ENCODE data around the gene SYTL5. TPM values are rescaled to one million over a fixed set of nuclear protein-coding genes. Genes with fewer than 3 reads are reported as not detected.

The SYTL5 gene
- total RNA-seq, 6 experiments from 2014 or later: 0.10 to 0.21 (median 0.16) TPM

DNA sequence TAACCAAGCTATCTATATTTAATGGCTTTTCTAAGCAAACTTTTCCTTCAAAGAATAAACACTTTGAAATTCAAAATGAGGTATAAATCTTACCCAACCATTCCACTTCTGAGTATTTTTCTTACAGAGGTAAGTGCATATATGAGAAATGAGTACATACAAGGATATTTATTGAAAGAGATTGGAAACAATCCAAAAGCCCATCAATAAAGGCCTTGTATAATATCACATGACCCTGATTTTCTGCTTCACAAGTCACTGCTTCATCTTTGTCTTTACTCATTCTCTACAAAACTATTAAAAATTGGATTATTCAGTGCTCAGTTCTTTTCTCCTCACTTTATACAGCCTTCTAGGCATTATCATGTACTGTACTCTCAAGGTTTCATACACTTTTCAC is 123.0 kb downstream of the SYTL5 start:
- H3K9me3 Mint-ChIP-seq: no peaks in the 10 kb centered on the region
- H3K27me3 Mint-ChIP-seq (ENCODE audit: insufficient read depth): peaks cover 1% of the 10 kb centered on the region
- H3K27ac Mint-ChIP-seq: no peak overlapping the region
- no peak overlapping the region for H3K4me3 Mint-ChIP-seq
- DNase-seq: no peak
- no peaks in the 10 kb centered on the region for H3K4me1 Mint-ChIP-seq (ENCODE audit: low read depth)
- no peaks in the 10 kb centered on the region for H3K36me3 Mint-ChIP-seq (ENCODE audit: low read depth)
- TF ChIP-seq, protein P1, sequence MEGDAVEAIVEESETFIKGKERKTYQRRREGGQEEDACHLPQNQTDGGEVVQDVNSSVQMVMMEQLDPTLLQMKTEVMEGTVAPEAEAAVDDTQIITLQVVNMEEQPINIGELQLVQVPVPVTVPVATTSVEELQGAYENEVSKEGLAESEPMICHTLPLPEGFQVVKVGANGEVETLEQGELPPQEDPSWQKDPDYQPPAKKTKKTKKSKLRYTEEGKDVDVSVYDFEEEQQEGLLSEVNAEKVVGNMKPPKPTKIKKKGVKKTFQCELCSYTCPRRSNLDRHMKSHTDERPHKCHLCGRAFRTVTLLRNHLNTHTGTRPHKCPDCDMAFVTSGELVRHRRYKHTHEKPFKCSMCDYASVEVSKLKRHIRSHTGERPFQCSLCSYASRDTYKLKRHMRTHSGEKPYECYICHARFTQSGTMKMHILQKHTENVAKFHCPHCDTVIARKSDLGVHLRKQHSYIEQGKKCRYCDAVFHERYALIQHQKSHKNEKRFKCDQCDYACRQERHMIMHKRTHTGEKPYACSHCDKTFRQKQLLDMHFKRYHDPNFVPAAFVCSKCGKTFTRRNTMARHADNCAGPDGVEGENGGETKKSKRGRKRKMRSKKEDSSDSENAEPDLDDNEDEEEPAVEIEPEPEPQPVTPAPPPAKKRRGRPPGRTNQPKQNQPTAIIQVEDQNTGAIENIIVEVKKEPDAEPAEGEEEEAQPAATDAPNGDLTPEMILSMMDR (IDR thresholded peaks at IDR 0.05): no peak

DNA sequence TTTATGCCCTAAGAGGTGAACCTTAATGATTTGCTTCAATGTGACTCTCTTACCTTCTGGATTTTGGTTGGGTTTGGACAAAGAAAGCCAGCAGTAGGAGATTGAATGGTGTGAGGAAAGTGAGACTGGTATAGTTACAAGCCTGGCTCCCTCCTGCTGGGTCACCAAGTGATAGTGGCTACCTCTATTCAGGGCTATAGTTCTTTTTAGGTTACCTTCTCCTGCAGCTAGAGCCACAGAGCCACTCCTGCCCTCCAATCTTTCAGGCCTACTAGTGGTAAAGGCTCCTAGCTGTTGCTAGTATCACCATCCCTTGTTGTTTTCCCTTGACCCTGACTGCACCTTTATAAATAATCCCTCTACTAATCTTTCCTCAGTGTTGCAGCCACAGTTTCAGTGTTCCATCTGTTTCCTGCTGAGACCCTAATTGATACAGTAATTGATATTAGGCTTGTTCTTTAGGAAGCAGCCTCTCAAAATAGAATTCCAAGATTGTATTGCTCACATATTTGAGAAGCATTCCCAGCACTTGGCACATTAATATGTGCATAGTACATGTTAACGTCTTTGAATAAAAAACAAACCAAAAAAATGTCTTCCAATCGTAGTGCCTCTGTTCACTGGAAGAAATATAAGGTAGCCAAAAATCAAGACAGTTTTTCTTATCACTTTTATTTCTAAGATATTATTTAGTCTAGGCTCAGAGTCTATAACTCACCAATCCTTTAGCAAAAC is 132.0 kb downstream of the SYTL5 start:
- Mint-ChIP-seq H3K36me3 (ENCODE audit: low read depth) (no peaks in the 10 kb centered on the region), H3K27me3 (ENCODE audit: insufficient read depth) (peaks cover 2% of the 10 kb centered on the region; the same call in 1 of the 2 replicates), H3K4me1 (ENCODE audit: low read depth) (no peaks in the 10 kb centered on the region), H3K4me3 (no peak overlapping the region), H3K27ac (no peak overlapping the region), H3K9me3 (no peaks in the 10 kb centered on the region)
- TF ChIP-seq, protein P1 (IDR thresholded peaks at IDR 0.05): no peak
- no peak for DNase-seq

DNA sequence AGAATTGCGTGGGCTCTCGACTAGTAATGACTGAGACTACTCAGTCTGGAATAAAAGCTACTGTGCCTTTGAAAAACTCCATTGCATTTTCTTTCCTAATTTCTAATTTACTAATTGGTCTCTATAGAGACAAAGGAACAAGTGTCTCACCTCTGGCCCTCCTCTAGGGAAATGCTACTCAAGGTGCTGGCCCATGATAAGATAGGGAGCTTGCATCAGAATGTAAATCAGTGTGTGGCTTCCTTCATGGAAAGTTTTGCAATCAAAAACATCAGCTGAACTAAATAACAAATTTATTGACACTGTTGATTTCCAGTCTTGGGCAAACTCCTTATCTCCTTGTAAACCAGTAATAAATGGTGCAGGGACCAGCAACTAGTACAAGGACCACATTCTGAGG is 132.5 kb downstream of the SYTL5 start:
- Mint-ChIP-seq H3K4me3 (no peak overlapping the region), H3K27me3 (ENCODE audit: insufficient read depth) (peaks cover 2% of the 10 kb centered on the region; the same call in 1 of the 2 replicates), H3K36me3 (ENCODE audit: low read depth) (no peaks in the 10 kb centered on the region), H3K27ac (no peak overlapping the region), H3K9me3 (no peaks in the 10 kb centered on the region), H3K4me1 (ENCODE audit: low read depth) (no peaks in the 10 kb centered on the region)
- TF ChIP-seq, protein P1 (IDR thresholded peaks at IDR 0.05): no peak
- no peak for DNase-seq

DNA sequence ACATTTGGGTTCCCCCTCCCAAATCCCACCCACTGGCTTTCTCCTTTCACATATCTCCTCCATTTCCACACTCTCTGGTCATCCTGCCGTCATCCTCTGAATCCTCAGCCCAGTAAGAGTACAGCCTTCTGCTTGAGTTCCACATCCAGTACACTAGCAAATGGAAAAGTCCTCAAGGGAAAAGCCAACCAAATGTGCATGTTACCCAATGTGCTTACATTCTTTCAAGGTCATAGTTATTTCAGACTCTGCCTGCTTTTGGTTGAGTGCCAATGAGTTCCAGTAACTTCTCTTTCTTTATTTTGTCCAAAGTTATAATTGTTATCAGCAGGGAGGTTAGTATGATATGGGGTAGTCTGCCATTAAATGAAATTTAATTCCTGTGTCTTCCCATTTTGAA is 136.3 kb downstream of the SYTL5 start:
- TF ChIP-seq, protein P1 (IDR thresholded peaks at IDR 0.05): no peak
- no peak overlapping the region for H3K27ac Mint-ChIP-seq

DNA sequence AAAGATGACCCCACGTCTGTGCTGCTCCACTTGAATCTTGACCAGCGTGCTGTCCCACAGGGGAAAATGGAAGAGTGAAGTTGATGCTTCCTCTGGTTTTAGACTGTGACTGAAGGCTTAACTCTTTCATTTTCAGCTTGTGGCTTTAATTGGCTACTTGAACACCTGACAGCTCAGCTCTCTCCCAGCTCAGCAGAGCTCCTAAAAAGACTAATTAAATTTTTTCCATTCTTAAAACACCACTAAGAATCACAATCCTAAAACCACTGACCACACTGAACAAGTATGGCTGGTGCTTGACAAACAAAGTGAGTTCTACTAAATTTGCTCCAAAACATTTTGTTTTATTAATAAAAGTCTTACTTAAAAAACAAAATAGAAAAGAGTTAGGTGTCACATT is 142.7 kb downstream of the SYTL5 start:
- Mint-ChIP-seq H3K4me1 (ENCODE audit: low read depth) (0 out of 2 replicates have a peak, but pooled peaks cover 4% of the 10 kb centered on the region), H3K36me3 (ENCODE audit: low read depth) (no peaks in the 10 kb centered on the region), H3K9me3 (no peaks in the 10 kb centered on the region), H3K27me3 (ENCODE audit: insufficient read depth) (no peaks in the 10 kb centered on the region; the same call in none of the 2 replicates), H3K4me3 (no peak overlapping the region), H3K27ac (no peak overlapping the region)
- TF ChIP-seq, protein P1 (IDR thresholded peaks at IDR 0.05): no peak
- DNase-seq: no peak

More for the DNA sequence above, 136.3 kb downstream of the SYTL5 start:
- DNase-seq: no peak
- Mint-ChIP-seq H3K4me1 (ENCODE audit: low read depth) (no peaks in the 10 kb centered on the region), H3K27me3 (ENCODE audit: insufficient read depth) (no peaks in the 10 kb centered on the region; the same call in 1 of the 2 replicates), H3K4me3 (no peak overlapping the region), H3K36me3 (ENCODE audit: low read depth) (no peaks in the 10 kb centered on the region), H3K9me3 (no peaks in the 10 kb centered on the region)
